Measurements from ENCODE around the gene NTMT1. TPM values are rescaled to one million over a fixed set of nuclear protein-coding genes. Genes with fewer than 3 reads are reported as not detected.

Gene NTMT1
- total and polyA plus RNA-seq, 9 of the 15 experiments (the other 6 are each of a cell fraction or from before 2014, with no cell fraction given) = 42.1 to 116 (median 74.7) TPM

- TF ChIP-seq ZBTB9 (CRISPR knock-in tag; IDR thresholded peaks at IDR 0.05) (peak; percentile 72; the same call in 1 of the 2 replicates), FOXA3 (CRISPR knock-in tag; conservative IDR thresholded peaks at IDR 0.05 in 1 of 2, IDR thresholded peaks at IDR 0.05 in 1 of 2) (0 out of 4 replicates have a peak, but pooled peaks of 1 of the 2 experiments have one; percentile 5), ZNF124 (CRISPR knock-in tag; IDR thresholded peaks at IDR 0.05) (no peak), BACH1 (tag; IDR thresholded peaks at IDR 0.05) (peak; percentile 82; the same call in 1 of the 2 replicates), RCOR1 (IDR thresholded peaks at IDR 0.05; ENCODE audit: borderline replicate concordance in 1 of 2, low read depth in 2 of 2, low read length in 2 of 2) (peak in 1 of 2 experiments; percentile 9; a peak in 1 of 4 replicates), CREB3 (tag; conservative IDR thresholded peaks at IDR 0.05; ENCODE audit: low read depth) (peak; percentile 96), ATF3 (IDR thresholded peaks at IDR 0.05) (no peak), ATF3 (CRISPR knock-in tag; conservative IDR thresholded peaks at IDR 0.05) (peak; percentile 53; the same call in 1 of the 2 replicates), ZNF184 (CRISPR knock-in tag; IDR thresholded peaks at IDR 0.05) (peak; percentile 77), ZNF717 (CRISPR knock-in tag; IDR thresholded peaks at IDR 0.05) (no peak), ZNF384 (IDR thresholded peaks at IDR 0.05; ENCODE audit: low read depth, low read length) (0 out of 2 replicates have a peak, but pooled peaks have one; percentile 6), SPI1 (IDR thresholded peaks at IDR 0.05; ENCODE audit: borderline replicate concordance, low read depth, low read length) (peak; percentile 40; the same call in 1 of the 2 replicates), ZFP30 (CRISPR knock-in tag; IDR thresholded peaks at IDR 0.05; ENCODE audit: borderline replicate concordance) (no peak), TCF7 (IDR thresholded peaks at IDR 0.05; ENCODE audit: borderline replicate concordance) (no peak), ZFX (CRISPR knock-in tag; IDR thresholded peaks at IDR 0.05) (peak; percentile 77), CEBPB (tag; IDR thresholded peaks at IDR 0.05) (peak; percentile 94), CREB5 (CRISPR knock-in tag; IDR thresholded peaks at IDR 0.05) (0 out of 2 replicates have a peak, but pooled peaks have one; percentile 30), OTX1 (CRISPR knock-in tag; IDR thresholded peaks at IDR 0.05) (no peak), ATF1 (CRISPR knock-in tag; IDR thresholded peaks at IDR 0.05) (no peak), ATF1 (tag; IDR thresholded peaks at IDR 0.05) (peak; percentile 68), E2F3 (CRISPR knock-in tag; IDR thresholded peaks at IDR 0.05) (no peak), NCOA6 (IDR thresholded peaks at IDR 0.05) (no peak), ZNF146 (CRISPR knock-in tag; IDR thresholded peaks at IDR 0.05; ENCODE audit: unreplicated experiment) (no peak), ZNF764 (CRISPR knock-in tag; IDR thresholded peaks at IDR 0.05; ENCODE audit: low read depth) (0 out of 2 replicates have a peak, but pooled peaks have one; percentile 58)
Measured at GRCh38 chr9:129587487-129588262, 38.3 kb upstream of the NTMT1 start (continued).

Data from K562 (cell line).